Stimulated activated naive CD8-positive, alpha-beta T cell treated with anti-CD3 and anti-CD28 coated beads, Interleukin-15, amount 100 ng/mL, for 72 hours (primary cell): ENCODE results near the gene PTEN.
"Not testable (repeated sequence)": the region's sequence is repeated elsewhere in the genome, so short reads cannot be mapped to it uniquely, and the experiment has no call there.

ENCODE experiments used
- ATAC-seq: fragments of 150-1000 bp; cut with Tn5 transposase; 2 replicates; pipeline ENCODE4 v1.10.0; 2021; ENCODE audit warnings: mild to moderate bottlenecking, moderate library complexity
- DNase-seq, 2 donors: peaks; one replicate each; pipeline ENCODE4 v3.0.0; 2021 to 2022
- H3K27ac Mint-ChIP-seq, 2 donors: one replicate each; pipeline ENCODE4 v1.8.0; 2022; ENCODE audit warnings: mild to moderate bottlenecking in 2 of 2, mixed read lengths in 2 of 2, moderate library complexity in 2 of 2
- H3K27me3 Mint-ChIP-seq: one replicate; pipeline ENCODE4 v1.8.0; 2022; ENCODE audit warnings: mixed read lengths
- H3K4me1 Mint-ChIP-seq: one replicate; pipeline ENCODE4 v1.8.0; 2022; ENCODE audit warnings: mild to moderate bottlenecking, mixed read lengths
- H3K4me3 Mint-ChIP-seq, 2 donors: one replicate each; pipeline ENCODE4 v1.8.0; 2022; ENCODE audit warnings: mild to moderate bottlenecking in 2 of 2, mixed read lengths in 2 of 2, moderate library complexity in 1 of 2
- H3K9me3 Mint-ChIP-seq, 2 donors: one replicate each; pipeline ENCODE4 v1.8.0; 2022; ENCODE audit warnings: mixed read lengths in 2 of 2

The PTEN gene

DNA sequence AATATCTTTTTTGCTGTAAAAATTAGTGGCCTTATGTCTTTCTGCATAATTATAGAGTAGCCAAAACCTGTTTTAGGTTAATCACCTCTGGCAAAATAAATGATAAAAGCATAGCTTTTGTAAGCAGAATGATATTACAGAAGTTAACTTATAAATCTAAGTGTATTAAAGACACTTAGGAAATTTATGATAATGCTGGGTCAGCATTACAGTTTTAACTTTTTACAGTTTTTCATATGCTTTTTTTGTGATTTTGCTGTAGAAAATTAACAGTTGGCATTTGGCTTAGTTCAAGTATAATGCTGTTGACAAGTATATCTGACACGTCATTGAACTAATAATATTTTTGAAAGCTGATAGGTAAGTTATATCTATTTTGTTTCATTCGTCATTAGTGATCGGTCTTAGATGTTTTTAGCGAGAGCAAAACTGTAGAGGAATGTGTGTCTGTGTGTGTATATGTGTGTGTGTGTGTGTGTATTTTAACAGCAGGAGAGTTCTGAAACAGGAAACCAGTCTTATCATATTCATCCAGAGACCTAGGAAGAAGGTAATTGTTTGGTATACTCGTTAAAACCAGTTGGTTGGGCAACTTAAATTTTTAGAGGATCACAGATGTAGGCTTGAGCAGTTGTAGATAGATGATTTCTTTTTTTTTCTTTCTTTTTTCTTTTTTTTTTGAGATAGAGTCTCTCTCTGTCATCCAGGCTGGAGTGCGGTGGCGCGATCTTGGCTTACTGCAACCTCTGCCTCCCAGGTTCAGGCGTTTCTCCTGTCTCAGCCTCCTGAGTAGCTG lies 15.4 kb downstream of the PTEN start:
- Mint-ChIP-seq H3K27me3 (no peaks in the 10 kb centered on the region), H3K4me3 (no peak overlapping the region), H3K4me1 (peaks cover 28% of the 10 kb centered on the region), H3K9me3 (no peaks in the 10 kb centered on the region), H3K27ac (no peak overlapping the region)
- DNase-seq (no peak), ATAC-seq (no peak)

DNA sequence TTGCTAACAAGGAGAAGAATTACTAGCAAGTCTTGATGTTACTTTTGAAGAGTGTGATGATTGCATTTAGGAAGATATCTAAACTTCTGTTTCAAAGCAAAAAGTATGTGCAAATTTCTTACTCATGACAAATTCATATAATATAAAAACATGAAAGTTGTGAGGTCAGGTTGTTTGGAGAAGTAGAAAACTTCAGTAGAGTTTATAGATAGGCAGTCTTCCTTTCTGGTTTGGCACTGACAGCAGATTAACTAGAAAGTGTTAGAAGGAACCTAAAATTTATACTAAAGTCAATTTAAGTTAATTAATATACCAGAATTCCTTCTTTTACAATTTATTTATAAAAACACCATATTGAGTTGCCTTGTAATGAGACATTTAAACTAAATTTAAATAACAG lies 16.9 kb downstream of the PTEN start:
- peaks cover 26% of the 10 kb centered on the region for H3K4me1 Mint-ChIP-seq
- no peak overlapping the region for H3K27ac Mint-ChIP-seq
- DNase-seq (no peak), ATAC-seq (no peak)
- no peaks in the 10 kb centered on the region for H3K27me3 Mint-ChIP-seq
- H3K4me3 Mint-ChIP-seq = no peak overlapping the region
- H3K9me3 Mint-ChIP-seq = no peaks in the 10 kb centered on the region

DNA sequence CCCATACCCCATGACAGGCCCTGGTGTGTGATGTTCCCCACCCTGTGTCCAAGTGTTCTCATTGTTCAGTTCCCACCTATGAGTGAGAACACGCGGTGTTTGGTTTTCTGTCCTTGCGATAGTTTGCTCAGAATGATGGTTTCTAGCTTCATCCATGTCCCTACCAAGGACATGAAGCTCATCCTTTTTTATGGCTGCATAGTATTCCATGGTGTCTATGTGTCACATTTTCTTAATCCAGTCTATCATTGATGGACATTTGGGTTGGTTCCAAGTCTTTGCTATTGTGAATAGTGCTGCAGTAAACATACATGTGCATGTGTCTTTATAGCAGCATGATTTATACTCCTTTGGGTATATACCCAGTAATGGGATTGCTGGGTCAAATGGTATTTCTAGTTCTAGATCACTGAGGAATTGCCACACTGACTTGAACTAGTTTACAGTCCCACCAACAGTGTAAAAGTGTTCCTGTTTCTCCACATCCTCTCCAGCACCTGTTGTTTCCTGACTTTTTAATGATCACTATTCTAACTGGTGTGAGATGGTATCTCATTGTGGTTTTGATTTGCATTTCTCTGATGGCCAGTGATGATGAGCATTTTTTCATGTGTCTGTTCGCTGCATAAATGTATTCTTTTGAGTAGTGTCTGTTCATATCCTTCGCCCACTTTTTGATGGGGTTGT lies 18.1 kb downstream of the PTEN start:
- not testable (repeated sequence) for H3K9me3 Mint-ChIP-seq

DNA sequence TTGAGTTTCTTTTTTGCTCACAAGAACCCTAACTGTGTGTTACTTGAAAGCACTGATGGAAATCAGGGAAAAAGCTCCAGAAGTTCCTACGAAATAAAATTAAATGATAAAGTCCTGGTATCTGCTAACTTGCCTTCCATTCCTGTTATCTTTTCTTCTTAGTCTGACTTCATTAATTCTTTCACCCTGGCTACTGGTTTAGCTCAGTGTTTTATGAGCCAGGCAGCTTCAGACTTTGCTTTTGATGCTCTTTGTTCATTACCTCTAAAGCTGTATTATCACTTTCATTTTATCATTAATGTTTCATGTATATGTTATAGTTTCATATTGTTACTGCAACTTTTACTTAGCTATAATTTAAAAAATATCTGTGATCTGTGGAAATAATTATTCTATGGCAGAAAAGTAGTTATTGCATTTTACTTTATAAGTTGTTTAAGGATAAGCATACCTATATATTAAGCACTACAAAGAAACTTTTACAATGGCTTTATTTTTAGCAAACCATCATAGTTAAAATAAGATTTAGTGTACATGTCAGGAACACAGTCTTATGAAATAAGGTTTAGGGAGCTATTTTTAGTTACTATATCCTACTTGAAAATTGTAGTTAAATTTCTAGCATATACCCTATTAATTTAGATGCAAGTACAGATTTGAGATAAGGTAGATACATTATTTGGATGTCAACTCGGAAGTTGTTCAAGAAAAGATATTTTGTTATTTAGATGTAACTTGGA lies 19.3 kb downstream of the PTEN start:
- H3K4me3 Mint-ChIP-seq = no peak overlapping the region
- peaks cover 35% of the 10 kb centered on the region for H3K4me1 Mint-ChIP-seq
- ATAC-seq (no peak), DNase-seq (no peak)
- peaks cover 9 to 21% of the 10 kb centered on the region in 2 donors for H3K9me3 Mint-ChIP-seq
- no peak overlapping the region for H3K27ac Mint-ChIP-seq
- H3K27me3 Mint-ChIP-seq = no peaks in the 10 kb centered on the region

More for the DNA sequence above, 18.1 kb downstream of the PTEN start:
- Mint-ChIP-seq H3K4me3 (peak overlapping the region in 1 of 2 donors; percentile 49), H3K4me1 (peaks cover 26% of the 10 kb centered on the region)
- ATAC-seq, H3K27me3 Mint-ChIP-seq, H3K27ac Mint-ChIP-seq, DNase-seq: not testable (repeated sequence)

DNA sequence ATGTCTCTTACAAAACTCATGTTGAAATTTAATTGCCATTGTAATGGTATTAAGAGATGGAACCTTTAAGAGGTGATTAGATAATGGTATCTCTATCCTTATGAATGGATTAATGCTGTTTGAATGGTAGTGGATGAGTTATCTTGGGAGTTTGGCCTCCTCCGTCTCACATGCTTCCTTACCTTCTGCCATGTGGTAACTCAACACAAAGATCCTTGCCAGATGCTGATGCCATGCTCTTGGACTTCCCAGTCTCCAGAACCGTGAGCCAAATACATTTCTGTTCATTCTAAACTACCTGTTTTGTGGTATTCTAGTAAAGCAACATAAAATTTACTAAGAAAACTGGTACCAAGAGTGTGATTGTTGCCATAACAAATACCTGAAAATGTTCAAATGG lies 23.2 kb downstream of the PTEN start:
- DNase-seq = no peak
- Mint-ChIP-seq H3K4me3 (no peak overlapping the region), H3K27ac (no peak overlapping the region), H3K27me3 (no peaks in the 10 kb centered on the region), H3K4me1 (peaks cover 26% of the 10 kb centered on the region), H3K9me3 (peaks cover 9 to 21% of the 10 kb centered on the region in 2 donors)
- no peak for ATAC-seq

DNA sequence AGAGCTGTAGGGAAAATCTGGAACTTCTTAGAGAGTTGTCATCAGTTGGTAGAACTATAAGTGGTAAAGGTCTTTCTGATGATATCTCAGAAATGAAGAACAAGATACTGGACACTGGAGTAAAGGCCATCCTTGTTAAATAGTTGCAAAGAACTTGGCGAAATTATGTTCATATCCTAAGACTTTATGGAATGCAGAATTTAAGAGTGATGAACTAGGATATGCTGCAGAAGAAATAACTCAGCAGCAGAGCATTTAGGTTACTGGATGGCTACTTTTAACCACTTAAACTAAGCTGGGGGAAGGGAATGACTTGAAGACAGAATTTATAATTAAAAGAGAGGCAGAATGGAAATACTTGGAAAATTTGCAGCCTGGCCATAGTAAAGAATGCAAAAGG lies 23.7 kb downstream of the PTEN start:
- peaks cover 22% of the 10 kb centered on the region for H3K4me1 Mint-ChIP-seq
- no peaks in the 10 kb centered on the region for H3K27me3 Mint-ChIP-seq
- peaks cover 9 to 21% of the 10 kb centered on the region in 2 donors for H3K9me3 Mint-ChIP-seq
- DNase-seq (no peak), ATAC-seq (no peak)
- no peak overlapping the region for H3K27ac Mint-ChIP-seq
- H3K4me3 Mint-ChIP-seq = no peak overlapping the region

DNA sequence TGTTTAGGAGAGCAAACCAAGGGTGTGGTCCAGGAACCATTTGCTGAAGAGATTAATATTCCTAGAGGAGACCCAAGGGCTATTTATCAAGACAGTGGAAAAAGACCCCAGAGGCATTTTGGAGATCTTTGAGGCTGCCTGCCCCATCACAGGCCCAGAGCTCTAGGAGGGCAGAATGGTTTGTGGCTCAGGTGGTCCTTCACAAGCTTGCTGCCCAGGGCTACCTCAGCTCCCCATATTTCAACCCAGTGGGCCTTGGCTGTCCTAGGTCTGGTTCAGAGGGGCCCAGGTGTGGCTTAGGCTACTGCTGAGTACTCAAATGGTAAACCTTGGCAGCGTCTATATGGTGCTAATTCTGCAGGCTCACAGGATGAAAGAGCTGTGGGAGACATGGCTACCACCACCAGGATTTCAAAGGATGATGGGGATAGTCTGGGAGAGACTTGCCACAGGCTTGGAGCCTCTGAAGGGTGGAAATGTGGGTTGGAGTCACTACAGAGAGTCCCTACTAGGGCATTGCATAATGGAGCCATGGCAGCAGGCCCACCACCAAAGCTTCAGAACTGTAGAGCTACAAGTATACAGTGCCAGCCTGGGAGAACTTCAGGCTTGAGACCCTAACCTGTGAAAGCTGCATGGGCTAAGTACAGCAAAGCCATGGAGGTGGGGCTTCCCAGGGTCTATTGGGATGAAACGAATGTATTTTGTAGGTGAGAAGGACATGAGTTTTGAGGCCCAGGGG lies 24.3 kb downstream of the PTEN start:
- DNase-seq (no peak), ATAC-seq (no peak)
- Mint-ChIP-seq H3K4me1 (peaks cover 22% of the 10 kb centered on the region), H3K4me3 (no peak overlapping the region), H3K27me3 (no peaks in the 10 kb centered on the region), H3K27ac (no peak overlapping the region), H3K9me3 (peaks cover 9 to 21% of the 10 kb centered on the region in 2 donors)

DNA sequence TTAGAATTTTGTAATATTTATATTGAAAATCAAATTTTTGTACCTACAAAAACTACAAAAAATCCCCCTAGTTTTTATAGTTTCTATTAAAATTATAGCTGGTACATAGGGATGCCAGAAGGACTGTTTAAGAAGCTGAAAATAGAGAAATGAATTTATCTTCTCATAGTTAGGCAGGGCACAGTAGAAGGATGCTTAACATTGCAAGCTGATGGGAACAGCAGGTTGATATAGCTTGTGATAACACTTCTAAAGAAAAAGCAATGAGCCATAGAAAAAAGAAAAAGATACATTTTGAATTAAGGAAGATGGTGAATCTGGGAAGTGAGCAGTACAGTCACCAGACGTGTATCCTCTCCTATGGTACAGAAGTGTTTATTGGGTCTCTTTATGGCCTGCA lies 32.0 kb downstream of the PTEN start:
- Mint-ChIP-seq H3K27me3 (no peaks in the 10 kb centered on the region), H3K9me3 (peaks cover 2 to 7% of the 10 kb centered on the region in 2 donors), H3K4me1 (peaks cover 37% of the 10 kb centered on the region), H3K4me3 (no peak overlapping the region), H3K27ac (no peak overlapping the region)
- ATAC-seq (no peak), DNase-seq (no peak)

DNA sequence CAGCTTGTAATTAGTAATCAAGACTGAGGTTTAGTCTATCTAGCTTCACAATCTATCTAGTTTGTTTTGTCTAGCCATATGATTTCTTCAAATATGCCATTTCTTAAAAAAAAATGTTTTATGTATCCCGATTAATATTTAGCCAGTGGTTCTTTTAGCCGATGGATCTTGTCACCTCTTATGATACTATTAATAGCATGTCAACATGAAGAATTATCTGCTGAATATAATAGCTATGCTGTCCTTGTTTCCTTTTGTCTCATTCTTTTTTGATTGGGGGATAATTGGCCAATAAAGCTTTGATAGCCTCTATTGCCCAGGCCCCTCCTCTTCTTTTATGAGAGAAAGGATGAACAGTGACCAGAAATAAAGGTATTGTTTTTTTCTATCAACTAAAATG lies 32.8 kb downstream of the PTEN start:
- Mint-ChIP-seq H3K27me3 (no peaks in the 10 kb centered on the region), H3K9me3 (peaks cover 10 to 12% of the 10 kb centered on the region in 2 donors), H3K4me1 (peaks cover 43% of the 10 kb centered on the region), H3K4me3 (no peak overlapping the region), H3K27ac (no peak overlapping the region)
- DNase-seq (no peak), ATAC-seq (no peak)

DNA sequence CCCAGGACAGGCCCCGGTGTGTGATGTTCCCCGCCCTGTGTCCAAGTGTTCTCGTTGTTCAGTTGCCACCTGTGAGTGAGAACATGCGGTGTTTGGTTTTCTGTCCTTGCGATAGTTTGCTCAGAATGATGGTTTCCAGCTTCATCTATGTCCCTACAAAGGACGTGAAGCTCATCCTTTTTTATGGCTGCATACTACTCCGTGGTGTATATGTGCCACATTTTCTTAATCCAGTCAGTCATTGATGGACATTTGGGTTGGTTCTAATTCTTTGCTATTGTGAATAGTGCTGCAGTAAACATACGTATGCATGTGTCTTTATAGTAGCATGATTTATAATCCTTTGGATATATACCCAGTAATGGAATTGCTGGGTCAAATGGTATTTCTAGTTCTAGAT lies 34.5 kb downstream of the PTEN start:
- H3K4me3 Mint-ChIP-seq, H3K27ac Mint-ChIP-seq, DNase-seq, H3K27me3 Mint-ChIP-seq, ATAC-seq: not testable (repeated sequence)
- peaks cover 24 to 27% of the 10 kb centered on the region in 2 donors for H3K9me3 Mint-ChIP-seq
- H3K4me1 Mint-ChIP-seq = peaks cover 33% of the 10 kb centered on the region

DNA sequence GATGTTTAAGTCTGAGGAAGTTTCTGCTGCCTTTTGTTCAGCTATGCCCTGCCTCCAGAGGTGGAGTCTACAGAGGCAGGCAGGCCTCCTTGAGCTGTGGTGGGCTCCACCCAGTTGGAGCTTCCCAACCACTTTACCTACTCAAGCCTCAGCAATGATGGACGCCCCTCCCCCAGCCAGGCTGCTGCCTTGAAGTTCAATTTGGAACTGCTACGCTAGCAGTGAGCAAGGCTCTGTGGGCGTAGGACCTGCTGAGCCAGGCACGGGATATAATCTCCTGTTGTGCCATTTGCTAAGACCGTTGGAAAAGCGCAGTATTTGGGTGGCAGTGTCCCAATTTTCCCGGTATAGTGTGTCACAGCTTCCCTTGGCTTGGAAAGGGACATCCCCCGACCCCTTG lies 40.0 kb downstream of the PTEN start:
- H3K27me3 Mint-ChIP-seq, ATAC-seq, H3K4me3 Mint-ChIP-seq, DNase-seq, H3K27ac Mint-ChIP-seq: not testable (repeated sequence)
- peaks cover 24 to 29% of the 10 kb centered on the region in 2 donors for H3K9me3 Mint-ChIP-seq
- H3K4me1 Mint-ChIP-seq = peaks cover 37% of the 10 kb centered on the region

DNA sequence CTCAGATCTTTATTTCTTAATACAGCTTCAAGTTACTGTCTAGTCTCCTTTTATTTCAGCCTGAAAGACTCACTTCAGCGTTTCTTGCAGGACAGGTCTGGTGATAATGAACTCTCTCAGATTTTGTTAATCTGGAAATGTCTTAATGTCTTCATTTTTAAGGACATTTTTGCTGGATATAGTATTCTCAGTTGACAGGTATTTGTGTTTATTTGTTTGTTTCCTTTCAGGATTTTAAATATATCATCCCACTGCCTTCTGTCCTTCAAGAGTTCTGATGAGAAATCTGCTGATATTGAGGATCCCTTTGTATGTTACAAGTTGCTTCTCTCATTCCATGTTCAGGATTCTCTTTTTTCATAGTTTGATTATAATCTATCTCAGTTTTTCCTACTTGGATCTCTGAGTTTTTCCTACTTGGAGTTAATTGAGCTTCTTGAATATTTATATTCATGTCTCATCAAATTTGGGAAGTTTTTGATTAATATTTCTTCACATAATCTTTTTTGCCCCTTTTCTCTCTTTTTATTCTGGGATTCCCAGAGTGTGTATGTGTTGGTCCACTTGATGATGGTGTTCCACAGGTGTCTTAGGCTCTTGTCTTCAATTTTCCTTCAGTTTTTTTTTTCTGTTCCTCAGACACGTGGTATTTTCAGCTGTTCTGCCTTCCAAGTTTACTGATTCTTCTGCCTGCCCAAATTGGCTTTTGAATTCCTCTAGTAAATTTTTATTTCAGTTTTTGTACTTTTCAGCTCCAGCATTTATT lies 49.9 kb downstream of the PTEN start:
- Mint-ChIP-seq H3K9me3 (peaks cover 24 to 29% of the 10 kb centered on the region in 2 donors), H3K4me1 (peaks cover 30% of the 10 kb centered on the region), H3K27me3 (no peaks in the 10 kb centered on the region), H3K27ac (no peak overlapping the region), H3K4me3 (no peak overlapping the region)
- no peak for ATAC-seq
- no peak for DNase-seq

DNA sequence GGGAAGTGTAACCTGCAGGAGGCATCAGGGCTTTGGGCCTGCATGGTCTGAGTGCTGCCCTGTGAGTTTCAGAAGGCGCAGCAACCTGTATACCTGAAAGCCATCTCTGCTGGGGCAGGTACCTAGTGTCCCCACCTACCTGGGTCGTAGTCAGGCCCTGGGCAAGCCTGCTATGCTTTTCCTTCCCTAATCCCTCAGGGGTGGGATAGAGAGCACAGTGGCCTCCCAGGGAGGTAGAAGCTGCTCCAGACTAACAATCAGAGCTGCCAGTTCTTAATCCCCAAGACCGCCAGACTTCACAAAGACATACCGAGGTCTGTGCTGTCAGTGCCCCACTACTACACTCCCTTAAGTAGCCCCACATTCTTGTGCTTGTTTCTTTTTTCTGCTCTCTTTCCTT lies 52.0 kb downstream of the PTEN start:
- peaks cover 42% of the 10 kb centered on the region for H3K4me1 Mint-ChIP-seq

DNA sequence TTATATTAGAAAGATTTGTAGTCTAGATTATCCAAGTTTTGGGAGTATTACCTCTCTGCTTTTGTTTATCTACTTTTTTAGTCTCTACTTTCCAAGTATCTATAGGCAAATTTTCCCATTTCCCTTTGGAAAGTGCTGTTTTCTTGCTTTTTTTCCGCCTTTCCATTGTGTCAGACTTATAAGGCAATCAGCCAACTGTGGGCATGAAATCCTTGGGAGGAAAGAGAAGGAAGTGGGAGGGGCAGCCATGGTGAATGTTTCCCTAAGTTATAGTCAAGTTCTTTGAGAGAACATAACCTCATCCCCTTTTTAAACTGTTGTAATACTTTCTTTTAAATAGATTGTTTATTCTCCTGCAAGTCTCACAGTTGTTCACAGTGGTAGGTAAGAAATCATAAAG lies 52.6 kb downstream of the PTEN start:
- H3K9me3 Mint-ChIP-seq = peaks cover 24 to 29% of the 10 kb centered on the region in 2 donors
- DNase-seq (no peak), ATAC-seq (no peak)
- H3K4me3 Mint-ChIP-seq = no peak overlapping the region
- peaks cover 48% of the 10 kb centered on the region for H3K4me1 Mint-ChIP-seq
- H3K27ac Mint-ChIP-seq = no peak overlapping the region
- H3K27me3 Mint-ChIP-seq = no peaks in the 10 kb centered on the region

More for the DNA sequence above, 52.0 kb downstream of the PTEN start:
- ATAC-seq (no peak), DNase-seq (no peak)
- H3K9me3 Mint-ChIP-seq = peaks cover 24 to 29% of the 10 kb centered on the region in 2 donors
- no peak overlapping the region for H3K4me3 Mint-ChIP-seq
- H3K27me3 Mint-ChIP-seq = no peaks in the 10 kb centered on the region
- no peak overlapping the region for H3K27ac Mint-ChIP-seq

DNA sequence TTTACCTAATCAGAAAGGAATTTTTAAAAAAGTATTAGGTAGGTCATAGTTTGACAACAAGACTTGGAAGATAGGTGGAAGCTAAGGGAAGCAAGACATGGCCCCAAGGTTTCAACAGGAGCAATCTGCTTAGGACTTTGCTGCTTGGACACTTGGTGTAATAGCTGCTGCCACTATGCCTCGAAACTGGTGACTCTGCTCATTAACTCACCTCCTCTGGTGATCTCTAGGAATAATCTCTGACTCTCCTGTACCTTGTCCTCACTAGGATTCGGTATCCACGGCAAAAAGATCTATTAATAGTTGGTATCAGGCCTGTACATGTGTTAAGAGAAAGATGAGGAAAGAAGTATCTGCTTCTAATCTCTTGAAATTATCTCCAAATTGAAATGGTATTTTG lies 53.1 kb downstream of the PTEN start:
- DNase-seq (no peak), ATAC-seq (no peak)
- Mint-ChIP-seq H3K27me3 (no peaks in the 10 kb centered on the region), H3K4me1 (peaks cover 54% of the 10 kb centered on the region), H3K4me3 (no peak overlapping the region), H3K27ac (no peak overlapping the region), H3K9me3 (peaks cover 23 to 24% of the 10 kb centered on the region in 2 donors)
